NB4 (cell line): ENCODE data around the gene JAK3.

Source experiments
- POLR2A ChIP-seq: IDR thresholded peaks from 2 replicates; pipeline ENCODE4 v1.6.1; 2011; ENCODE audit warnings: mild to moderate bottlenecking; ENCODE audit not compliant: insufficient read length; ENCODE audit errors: extremely low read depth
- TF ChIP-seq, protein P1 (sequence below): IDR thresholded peaks from one replicate; pipeline ENCODE4 v1.5.1; 2012; ENCODE audit warnings: low read depth, low read length
- TF ChIP-seq, protein P2 (sequence below): IDR thresholded peaks from 2 replicates; pipeline ENCODE4 v1.6.1; 2011; ENCODE audit warnings: low read depth, low read length

DNA sequence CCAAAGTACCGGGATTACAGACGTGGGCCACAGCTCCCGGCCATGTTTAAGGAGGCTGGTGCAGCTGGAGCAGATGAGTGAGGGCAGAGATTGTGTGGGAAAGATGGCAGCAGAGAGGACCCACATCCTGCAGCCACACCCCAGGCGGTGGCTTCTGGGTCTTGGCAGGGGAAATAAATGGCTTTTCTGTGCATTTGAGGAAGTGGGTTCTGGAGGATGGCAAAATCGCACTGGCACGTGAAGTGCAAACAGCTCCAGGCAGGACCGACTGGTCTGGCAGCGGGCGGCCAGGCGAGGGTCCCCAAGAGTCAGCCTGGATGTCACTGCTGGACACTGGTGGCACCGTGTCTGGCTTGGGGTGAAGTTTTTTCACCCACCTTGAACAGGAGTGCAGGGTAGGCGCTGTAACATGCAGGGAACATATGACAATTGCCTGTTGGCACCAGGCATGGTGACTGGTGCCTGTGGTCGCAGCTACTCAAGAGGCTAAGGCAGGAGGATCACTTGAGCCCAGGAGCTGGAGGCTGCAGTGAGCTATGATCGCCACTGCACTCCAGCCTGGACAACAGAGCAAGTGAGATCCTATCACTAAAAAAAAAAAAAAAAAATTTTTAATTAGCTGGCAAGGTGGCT is 44.4 kb downstream of the JAK3 start:
- no peak for TF ChIP-seq POLR2A
- TF ChIP-seq, protein P1, sequence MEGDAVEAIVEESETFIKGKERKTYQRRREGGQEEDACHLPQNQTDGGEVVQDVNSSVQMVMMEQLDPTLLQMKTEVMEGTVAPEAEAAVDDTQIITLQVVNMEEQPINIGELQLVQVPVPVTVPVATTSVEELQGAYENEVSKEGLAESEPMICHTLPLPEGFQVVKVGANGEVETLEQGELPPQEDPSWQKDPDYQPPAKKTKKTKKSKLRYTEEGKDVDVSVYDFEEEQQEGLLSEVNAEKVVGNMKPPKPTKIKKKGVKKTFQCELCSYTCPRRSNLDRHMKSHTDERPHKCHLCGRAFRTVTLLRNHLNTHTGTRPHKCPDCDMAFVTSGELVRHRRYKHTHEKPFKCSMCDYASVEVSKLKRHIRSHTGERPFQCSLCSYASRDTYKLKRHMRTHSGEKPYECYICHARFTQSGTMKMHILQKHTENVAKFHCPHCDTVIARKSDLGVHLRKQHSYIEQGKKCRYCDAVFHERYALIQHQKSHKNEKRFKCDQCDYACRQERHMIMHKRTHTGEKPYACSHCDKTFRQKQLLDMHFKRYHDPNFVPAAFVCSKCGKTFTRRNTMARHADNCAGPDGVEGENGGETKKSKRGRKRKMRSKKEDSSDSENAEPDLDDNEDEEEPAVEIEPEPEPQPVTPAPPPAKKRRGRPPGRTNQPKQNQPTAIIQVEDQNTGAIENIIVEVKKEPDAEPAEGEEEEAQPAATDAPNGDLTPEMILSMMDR: no peak
- TF ChIP-seq, protein P2, sequence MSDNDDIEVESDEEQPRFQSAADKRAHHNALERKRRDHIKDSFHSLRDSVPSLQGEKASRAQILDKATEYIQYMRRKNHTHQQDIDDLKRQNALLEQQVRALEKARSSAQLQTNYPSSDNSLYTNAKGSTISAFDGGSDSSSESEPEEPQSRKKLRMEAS: no peak; the same call in 1 of the 2 replicates
